SK-N-SH (cell line): Measurements from ENCODE around the gene CIROP. TPM values are rescaled to one million over a fixed set of nuclear protein-coding genes. Genes with fewer than 3 reads are reported as not detected.

Experiments
- CTCF ChIA-PET: fragments of 300-600, 350-600 bp; formaldehyde crosslinking; extraction: SDS; loops from one replicate; lab custom pipeline; 2021; lab: Yijun Ruan, JAX
- POLR2A ChIA-PET: fragments of 350-600 bp; sonication (Branson Sonifier 250); formaldehyde crosslinking; extraction: SDS; loops from one replicate; lab custom pipeline; 2020; ENCODE audit warnings: antibody characterized with exemption, inconsistent platforms; lab: Yijun Ruan, JAX
- DNase-seq: peaks from one replicate; pipeline ENCODE4 v3.0.0; 2012
- H2AFZ ChIP-seq: fragments of 200-600 bp; sonication (generic); 2 replicates; pipeline ENCODE4 v1.8.1; 2016; ENCODE audit warnings: antibody characterized with exemption, mild to moderate bottlenecking, low read depth
- H3F3A ChIP-seq: fragments of 200-600 bp; sonication (generic); replicated peaks from 2 replicates; pipeline ENCODE3; 2016; ENCODE audit warnings: antibody characterized with exemption, mild to moderate bottlenecking; ENCODE audit not compliant: insufficient read depth
- H3K27ac ChIP-seq, 2 experiments: fragments of 200-500 bp in 1 of 2; fragments of 200-600 bp in 1 of 2; sonication (Bioruptor generic) in 1 of 2; sonication (generic), shearing (Covaris generic) in 1 of 2; 2 replicates each; pipeline versions ENCODE4 v1.5.1 to v1.6.1; 2014 to 2016; ENCODE audit warnings: low read depth in 2 of 2, inconsistent platforms in 1 of 2, low read length in 1 of 2, mild to moderate bottlenecking in 1 of 2, mixed read lengths in 1 of 2
- H3K27me3 ChIP-seq: fragments of 200-600 bp; sonication (generic), shearing (Covaris generic); 2 replicates; pipeline ENCODE4 v1.6.1; 2016; ENCODE audit warnings: mixed run types; ENCODE audit not compliant: insufficient read depth
- H3K36me3 ChIP-seq, 2 experiments: fragments of 200-500 bp in 1 of 2; fragments of 200-600 bp in 1 of 2; sonication (Bioruptor generic) in 1 of 2; sonication (generic) in 1 of 2; replicated peaks in 1 of 2; 2 replicates each; pipeline versions ENCODE3 to v1.5.1; 2014 to 2016; ENCODE audit warnings: low read length in 1 of 2, mild to moderate bottlenecking in 1 of 2; ENCODE audit not compliant: insufficient read depth in 2 of 2, control insufficient read depth in 1 of 2
- H3K4me1 ChIP-seq, 2 experiments: fragments of 200-500 bp in 1 of 2; fragments of 200-600 bp in 1 of 2; sonication (Bioruptor generic) in 1 of 2; sonication (generic), shearing (Covaris generic) in 1 of 2; 2 replicates each; pipeline versions ENCODE4 v1.5.1 to v1.6.1; 2014 to 2016; ENCODE audit warnings: low read depth in 1 of 2, low read length in 1 of 2, mixed run types in 1 of 2; ENCODE audit not compliant: insufficient read depth in 2 of 2, control insufficient read depth in 1 of 2
- H3K4me2 ChIP-seq: fragments of 200-600 bp; sonication (generic), shearing (Covaris generic); 2 replicates; pipeline ENCODE4 v1.6.1; 2017; ENCODE audit warnings: mixed run types
- H3K4me3 ChIP-seq, 2 experiments: fragments of 200-500 bp in 1 of 2; fragments of 200-600 bp in 1 of 2; sonication (Bioruptor generic) in 1 of 2; sonication (generic), shearing (Covaris generic) in 1 of 2; 2 replicates each; pipeline versions ENCODE4 v1.5.1 to v1.8.1; 2014 to 2016; ENCODE audit warnings: low read depth in 2 of 2, inconsistent platforms in 1 of 2, low read length in 1 of 2, mild to moderate bottlenecking in 1 of 2, mixed read lengths in 1 of 2, moderate library complexity in 1 of 2
- H3K79me2 ChIP-seq: fragments of 200-600 bp; sonication (generic); 2 replicates; pipeline ENCODE4 v1.8.1; 2017; ENCODE audit warnings: mild to moderate bottlenecking; ENCODE audit not compliant: insufficient read depth
- H3K9ac ChIP-seq: fragments of 200-600 bp; sonication (generic); 2 replicates; pipeline ENCODE4 v1.6.1; 2017; ENCODE audit warnings: mixed run types
- H3K9me2 ChIP-seq: fragments of 200-600 bp; sonication (generic); 2 replicates; pipeline ENCODE4 v1.6.1; 2017; ENCODE audit warnings: mixed run types
- H3K9me3 ChIP-seq: fragments of 200-600 bp; sonication (generic); 2 replicates; pipeline ENCODE4 v1.6.1; 2017; ENCODE audit warnings: mixed run types, mild to moderate bottlenecking, moderate library complexity
- H4K20me1 ChIP-seq: fragments of 200-600 bp; sonication (generic); 2 replicates; pipeline ENCODE4 v1.6.1; 2017; ENCODE audit warnings: mild to moderate bottlenecking, mixed run types; ENCODE audit not compliant: insufficient read depth
- CHD2 ChIP-seq: fragments of 150-350 bp; IDR thresholded peaks from 2 replicates; pipeline ENCODE4 v1.6.1; 2018; ENCODE audit warnings: low read length; ENCODE audit not compliant: partially characterized antibody
- MXI1 ChIP-seq: IDR thresholded peaks from 2 replicates; pipeline ENCODE4 v1.6.1; 2012; ENCODE audit warnings: mild to moderate bottlenecking, low read depth, low read length, improper control_type of control experiment
- NFIC ChIP-seq: IDR thresholded peaks from 2 replicates; pipeline ENCODE4 v1.4.0; 2012; ENCODE audit warnings: borderline replicate concordance
- RAD21 ChIP-seq: IDR thresholded peaks from 2 replicates; pipeline ENCODE4 v1.6.1; 2012; ENCODE audit warnings: mild to moderate bottlenecking, low read length
- RCOR1 ChIP-seq: fragments of 150-350 bp; IDR thresholded peaks from 2 replicates; pipeline ENCODE4 v1.6.1; 2017; ENCODE audit warnings: antibody characterized with exemption, low read length
- RFX5 ChIP-seq: IDR thresholded peaks from 2 replicates; pipeline ENCODE4 v1.6.1; 2012; ENCODE audit warnings: mild to moderate bottlenecking, improper control_type of control experiment, low read length
- RXRA ChIP-seq: IDR thresholded peaks from 2 replicates; pipeline ENCODE4 v1.4.0; 2012; ENCODE audit warnings: low read depth, mild to moderate bottlenecking, borderline replicate concordance
- SMC3 ChIP-seq: IDR thresholded peaks from 2 replicates; pipeline ENCODE4 v1.6.1; 2012; ENCODE audit warnings: low read depth, low read length, improper control_type of control experiment
- TAF1 ChIP-seq: IDR thresholded peaks from 2 replicates; pipeline ENCODE4 v1.6.1; 2012; ENCODE audit warnings: low read depth, mild to moderate bottlenecking, low read length, moderate library complexity, borderline replicate concordance
- TCF12 ChIP-seq: IDR thresholded peaks from 2 replicates; pipeline ENCODE4 v1.4.0; 2012
- WGBS: methylation state at CpG from one replicate; pipeline ENCODE4 v1.1.6; 2017; ENCODE audit warnings: low lambda C conversion rate; 5-methylcytosine and 5-hydroxymethylcytosine counted together
- polyA plus RNA-seq, 3 experiments: library from polyadenylated mRNA; depleted of rRNA; stranded (reverse); fragments of >200 nt; gene quantifications; 2 replicates each; pipeline ENCODE4 v1.2.3, GENCODE V29; 2012
- TF ChIP-seq, protein P1 (sequence below): IDR thresholded peaks from 2 replicates; pipeline ENCODE4 v1.6.1; 2012; ENCODE audit warnings: mild to moderate bottlenecking, low read depth, low read length, moderate library complexity
- TF ChIP-seq, protein P2 (sequence below): fragments of 200-600 bp; sonication (generic); IDR thresholded peaks from 2 replicates; pipeline ENCODE4 v1.6.1; 2017; ENCODE audit warnings: antibody characterized with exemption, mild to moderate bottlenecking, moderate library complexity
- TF ChIP-seq, protein P3 (sequence below): IDR thresholded peaks from 2 replicates; pipeline ENCODE4; 2012

Gene CIROP
- polyA plus RNA-seq, 1 of the 3 experiments (the other 2 are of a cell fraction): not detected

GRCh38 chr14:23121361-23121771, 16.6 kb upstream of the CIROP start:
- Histone ChIP-seq H4K20me1 (no peaks in the 10 kb centered on the region), H3K4me1 (no peaks in the 10 kb centered on the region; a peak in 2 of 4 replicates), H3K79me2 (no peaks in the 10 kb centered on the region), H3F3A (no peaks in the 10 kb centered on the region), H3K4me2 (peak overlapping the region; percentile 24; the same call in 1 of the 2 replicates), H2AFZ (0 out of 2 replicates have a peak overlapping the region, but pooled peaks have one; percentile 61), H3K27me3 (no peaks in the 10 kb centered on the region; the same call in 1 of the 2 replicates), H3K4me3 (no peak overlapping the region), H3K9ac (no peak overlapping the region), H3K27ac (no peak overlapping the region), H3K9me3 (no peaks in the 10 kb centered on the region), H3K9me2 (no peaks in the 10 kb centered on the region), H3K36me3 (no peaks in the 10 kb centered on the region)
- TF ChIP-seq TAF1: no peak
- no peak for TF ChIP-seq NFIC
- TF ChIP-seq TCF12: no peak
- TF ChIP-seq, protein P1, sequence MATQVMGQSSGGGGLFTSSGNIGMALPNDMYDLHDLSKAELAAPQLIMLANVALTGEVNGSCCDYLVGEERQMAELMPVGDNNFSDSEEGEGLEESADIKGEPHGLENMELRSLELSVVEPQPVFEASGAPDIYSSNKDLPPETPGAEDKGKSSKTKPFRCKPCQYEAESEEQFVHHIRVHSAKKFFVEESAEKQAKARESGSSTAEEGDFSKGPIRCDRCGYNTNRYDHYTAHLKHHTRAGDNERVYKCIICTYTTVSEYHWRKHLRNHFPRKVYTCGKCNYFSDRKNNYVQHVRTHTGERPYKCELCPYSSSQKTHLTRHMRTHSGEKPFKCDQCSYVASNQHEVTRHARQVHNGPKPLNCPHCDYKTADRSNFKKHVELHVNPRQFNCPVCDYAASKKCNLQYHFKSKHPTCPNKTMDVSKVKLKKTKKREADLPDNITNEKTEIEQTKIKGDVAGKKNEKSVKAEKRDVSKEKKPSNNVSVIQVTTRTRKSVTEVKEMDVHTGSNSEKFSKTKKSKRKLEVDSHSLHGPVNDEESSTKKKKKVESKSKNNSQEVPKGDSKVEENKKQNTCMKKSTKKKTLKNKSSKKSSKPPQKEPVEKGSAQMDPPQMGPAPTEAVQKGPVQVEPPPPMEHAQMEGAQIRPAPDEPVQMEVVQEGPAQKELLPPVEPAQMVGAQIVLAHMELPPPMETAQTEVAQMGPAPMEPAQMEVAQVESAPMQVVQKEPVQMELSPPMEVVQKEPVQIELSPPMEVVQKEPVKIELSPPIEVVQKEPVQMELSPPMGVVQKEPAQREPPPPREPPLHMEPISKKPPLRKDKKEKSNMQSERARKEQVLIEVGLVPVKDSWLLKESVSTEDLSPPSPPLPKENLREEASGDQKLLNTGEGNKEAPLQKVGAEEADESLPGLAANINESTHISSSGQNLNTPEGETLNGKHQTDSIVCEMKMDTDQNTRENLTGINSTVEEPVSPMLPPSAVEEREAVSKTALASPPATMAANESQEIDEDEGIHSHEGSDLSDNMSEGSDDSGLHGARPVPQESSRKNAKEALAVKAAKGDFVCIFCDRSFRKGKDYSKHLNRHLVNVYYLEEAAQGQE: no peak
- no peak for TF ChIP-seq RXRA
- no peak for DNase-seq
- CTCF ChIA-PET: interaction anchor here (0.7 to 19.7 kb wide), 31 partner anchors 8 to 200 kb away, joined by 3 to 495 read pairs (median 7); partner anchors contain the start of genes ACIN1, C14orf119, CDH24 and CIROP
- WGBS: 71% methylated on average over 5 of the region's 6 CpGs
- POLR2A ChIA-PET: no interaction called here

GRCh38 chr14:23120541-23121251, 15.9 kb upstream of the CIROP start:
- Histone ChIP-seq H2AFZ (0 out of 2 replicates have a peak overlapping the region, but pooled peaks have one; percentile 61), H3K4me3 (no peak overlapping the region; a peak in 1 of 4 replicates), H3K27me3 (no peaks in the 10 kb centered on the region; the same call in 1 of the 2 replicates), H3K9me3 (no peaks in the 10 kb centered on the region), H3K36me3 (no peaks in the 10 kb centered on the region), H3K9ac (no peak overlapping the region), H4K20me1 (no peaks in the 10 kb centered on the region), H3K4me1 (no peaks in the 10 kb centered on the region; a peak in 2 of 4 replicates), H3K9me2 (no peaks in the 10 kb centered on the region), H3K79me2 (no peaks in the 10 kb centered on the region), H3F3A (no peaks in the 10 kb centered on the region), H3K27ac (no peak overlapping the region), H3K4me2 (peak overlapping the region; percentile 24; the same call in 1 of the 2 replicates)
- TF ChIP-seq RCOR1 (peak; percentile 40; the same call in 1 of the 2 replicates), SMC3 (peak; percentile 100), RAD21 (peak; percentile 96), MXI1 (no peak), RFX5 (no peak), CHD2 (peak; percentile 66)
- TF ChIP-seq, protein P1: no peak
- TF ChIP-seq, protein P2, sequence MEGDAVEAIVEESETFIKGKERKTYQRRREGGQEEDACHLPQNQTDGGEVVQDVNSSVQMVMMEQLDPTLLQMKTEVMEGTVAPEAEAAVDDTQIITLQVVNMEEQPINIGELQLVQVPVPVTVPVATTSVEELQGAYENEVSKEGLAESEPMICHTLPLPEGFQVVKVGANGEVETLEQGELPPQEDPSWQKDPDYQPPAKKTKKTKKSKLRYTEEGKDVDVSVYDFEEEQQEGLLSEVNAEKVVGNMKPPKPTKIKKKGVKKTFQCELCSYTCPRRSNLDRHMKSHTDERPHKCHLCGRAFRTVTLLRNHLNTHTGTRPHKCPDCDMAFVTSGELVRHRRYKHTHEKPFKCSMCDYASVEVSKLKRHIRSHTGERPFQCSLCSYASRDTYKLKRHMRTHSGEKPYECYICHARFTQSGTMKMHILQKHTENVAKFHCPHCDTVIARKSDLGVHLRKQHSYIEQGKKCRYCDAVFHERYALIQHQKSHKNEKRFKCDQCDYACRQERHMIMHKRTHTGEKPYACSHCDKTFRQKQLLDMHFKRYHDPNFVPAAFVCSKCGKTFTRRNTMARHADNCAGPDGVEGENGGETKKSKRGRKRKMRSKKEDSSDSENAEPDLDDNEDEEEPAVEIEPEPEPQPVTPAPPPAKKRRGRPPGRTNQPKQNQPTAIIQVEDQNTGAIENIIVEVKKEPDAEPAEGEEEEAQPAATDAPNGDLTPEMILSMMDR: peak; percentile 100
- TF ChIP-seq, protein P3, sequence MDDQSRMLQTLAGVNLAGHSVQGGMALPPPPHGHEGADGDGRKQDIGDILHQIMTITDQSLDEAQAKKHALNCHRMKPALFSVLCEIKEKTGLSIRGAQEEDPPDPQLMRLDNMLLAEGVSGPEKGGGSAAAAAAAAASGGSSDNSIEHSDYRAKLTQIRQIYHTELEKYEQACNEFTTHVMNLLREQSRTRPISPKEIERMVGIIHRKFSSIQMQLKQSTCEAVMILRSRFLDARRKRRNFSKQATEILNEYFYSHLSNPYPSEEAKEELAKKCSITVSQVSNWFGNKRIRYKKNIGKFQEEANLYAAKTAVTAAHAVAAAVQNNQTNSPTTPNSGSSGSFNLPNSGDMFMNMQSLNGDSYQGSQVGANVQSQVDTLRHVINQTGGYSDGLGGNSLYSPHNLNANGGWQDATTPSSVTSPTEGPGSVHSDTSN: no peak
- 22% methylated on average over 9 of the region's 9 CpGs for WGBS
- CTCF ChIA-PET: interaction anchor here (0.5 to 19.7 kb wide), 66 partner anchors 9 to 582 kb away, joined by 3 to 495 read pairs (median 5); partner anchors contain the start of genes ACIN1, C14orf119, CDH24 and CIROP
- peak; percentile 92 for DNase-seq
- POLR2A ChIA-PET: no interaction called here
